Kidney epithelial cell (primary cell): ENCODE data around the gene CMKLR1. TPM values are rescaled to one million over a fixed set of nuclear protein-coding genes. Genes with fewer than 3 reads are reported as not detected.

Experiments
- DNase-seq: peaks from one replicate; pipeline ENCODE4 v3.0.0-alpha.2; 2010; ENCODE audit warnings: low read depth
- H3K27me3 ChIP-seq: 2 replicates; pipeline ENCODE4 v1.6.0; 2011; ENCODE audit warnings: low read length; ENCODE audit not compliant: control insufficient read depth, insufficient read depth
- H3K36me3 ChIP-seq: 2 replicates; pipeline ENCODE4 v1.5.1; 2011; ENCODE audit warnings: low read length; ENCODE audit not compliant: control insufficient read depth, insufficient read depth
- H3K4me3 ChIP-seq: 2 replicates; pipeline ENCODE4 v1.5.1; 2011; ENCODE audit warnings: low read depth, mild to moderate bottlenecking, control low read depth, low read length
- CTCF ChIP-seq: IDR thresholded peaks from 2 replicates; pipeline ENCODE4 v1.5.1; 2011; ENCODE audit warnings: mild to moderate bottlenecking, moderate library complexity, low read length, control low read depth, inconsistent platforms; ENCODE audit not compliant: insufficient read depth, poor library complexity, severe bottlenecking
- total RNA-seq: library from RNA; depleted of rRNA; stranded (reverse); fragments of >200 nt; gene quantifications from 2 replicates; pipeline ENCODE4 v1.2.3, GENCODE V29; 2015

The CMKLR1 gene
- total RNA-seq = under 0.01 and 1.4 TPM in 2 replicates

GRCh38 chr12:108338915-108339657 lies at the start of gene CMKLR1:
Gene CMKLR1, minus strand, starts transcription at chr12:108339311. Its CDS starts 45,720 bp downstream, at chr12:108293591.
- H3K36me3 ChIP-seq = no peaks in the 10 kb centered on the region
- no peak for TF ChIP-seq CTCF
- H3K27me3 ChIP-seq = peaks cover 10% of the 10 kb centered on the region
- peak within 1 kb of the TSS; percentile 6 for H3K4me3 ChIP-seq
- no peak for DNase-seq

- DNase-seq = no peak
- no peak for TF ChIP-seq CTCF
Observed at GRCh38 chr12:108387771-108388170, 48.7 kb upstream of the CMKLR1 start.

GRCh38 chr12:108386709-108387360 lies 47.7 kb upstream of the CMKLR1 start:
- H3K4me3 ChIP-seq = no peak overlapping the region
- TF ChIP-seq CTCF = no peak
- H3K36me3 ChIP-seq = no peaks in the 10 kb centered on the region
- no peaks in the 10 kb centered on the region for H3K27me3 ChIP-seq
- no peak for DNase-seq

More at GRCh38 chr12:108387771-108388170, 48.7 kb upstream of the CMKLR1 start:
- no peaks in the 10 kb centered on the region for H3K27me3 ChIP-seq
- no peaks in the 10 kb centered on the region for H3K36me3 ChIP-seq
- H3K4me3 ChIP-seq = no peak overlapping the region

GRCh38 chr12:108382437-108382801 lies 43.3 kb upstream of the CMKLR1 start:
- no peak for DNase-seq
- no peaks in the 10 kb centered on the region for H3K27me3 ChIP-seq
- H3K4me3 ChIP-seq = no peak overlapping the region
- no peaks in the 10 kb centered on the region for H3K36me3 ChIP-seq
- no peak for TF ChIP-seq CTCF

GRCh38 chr12:108381787-108382436 lies 42.8 kb upstream of the CMKLR1 start:
- Histone ChIP-seq H3K27me3 (no peaks in the 10 kb centered on the region), H3K36me3 (no peaks in the 10 kb centered on the region), H3K4me3 (no peak overlapping the region)
- TF ChIP-seq CTCF = no peak
- DNase-seq = no peak
